ENCODE data around the gene BAZ1A.
"Not testable (repeated sequence)": the region's sequence is repeated elsewhere in the genome, so short reads cannot be mapped to it uniquely, and the experiment has no call there.

Gene BAZ1A

GRCh38 chr14:34851395-34851794 lies 23.8 kb downstream of the BAZ1A start:
- no peak for DNase-seq

GRCh38 chr14:34845869-34846268 lies 29.3 kb downstream of the BAZ1A start:
- no peak for DNase-seq

- no peak for DNase-seq
Measured at GRCh38 chr14:34843011-34843554, 32.1 kb downstream of the BAZ1A start.

GRCh38 chr14:34837801-34838322 lies 37.3 kb downstream of the BAZ1A start:
- no peak for DNase-seq

- DNase-seq: no peak
Measured at GRCh38 chr14:34835312-34835711, 39.8 kb downstream of the BAZ1A start.

GRCh38 chr14:34833549-34834523 lies 41.3 kb downstream of the BAZ1A start:
- DNase-seq: no peak

GRCh38 chr14:34826661-34827060 lies 48.5 kb downstream of the BAZ1A start:
- no peak for DNase-seq

- no peak for DNase-seq
Measured at GRCh38 chr14:34824826-34825225, 50.3 kb downstream of the BAZ1A start.

- no peak for DNase-seq
Measured at GRCh38 chr14:34824256-34824655, 50.9 kb downstream of the BAZ1A start.

GRCh38 chr14:34817768-34818167 lies 57.4 kb downstream of the BAZ1A start:
- DNase-seq: no peak

- DNase-seq: no peak
Measured at GRCh38 chr14:34810028-34810427, 65.1 kb downstream of the BAZ1A start.

GRCh38 chr14:34806257-34806656 lies 68.9 kb downstream of the BAZ1A start:
- DNase-seq: no peak

GRCh38 chr14:34804933-34805332 lies 70.2 kb downstream of the BAZ1A start:
- no peak for DNase-seq

GRCh38 chr14:34798861-34799260 lies 76.3 kb downstream of the BAZ1A start:
- DNase-seq: not testable (repeated sequence)

GRCh38 chr14:34797747-34798583 lies 77.2 kb downstream of the BAZ1A start:
- DNase-seq: no peak

- no peak for DNase-seq
Measured at GRCh38 chr14:34796902-34797301, 78.3 kb downstream of the BAZ1A start.

GRCh38 chr14:34794941-34795340 lies 80.2 kb downstream of the BAZ1A start:
- DNase-seq: no peak

GRCh38 chr14:34794217-34794616 lies 80.9 kb downstream of the BAZ1A start:
- DNase-seq: no peak

- no peak for DNase-seq
Measured at GRCh38 chr14:34792598-34792997, 82.6 kb downstream of the BAZ1A start.

- no peak for DNase-seq
Measured at GRCh38 chr14:34785223-34786006, 89.7 kb downstream of the BAZ1A start.

GRCh38 chr14:34782031-34782430 lies 93.1 kb downstream of the BAZ1A start:
- DNase-seq: no peak

- no peak for DNase-seq
Measured at GRCh38 chr14:34781242-34781641, 93.9 kb downstream of the BAZ1A start.

Data from NCI-H187 treated with DMSO at 0.1 percent for 48 hours (cell line).